H1 (cell line): ENCODE results near the gene RGS17. TPM values are rescaled to one million over a fixed set of nuclear protein-coding genes. Genes with fewer than 3 reads are reported as not detected.

Experiments used
- CTCF ChIA-PET: fragments of 300-600 bp; sonication (Branson Sonifier 250); formaldehyde crosslinking; loops from one replicate; lab custom pipeline; 2021; ENCODE audit not compliant: partially characterized antibody; lab: Charles Lee
- POLR2A ChIA-PET: fragments of 300-600 bp; sonication (Branson Sonifier 250); formaldehyde crosslinking; loops from one replicate; lab custom pipeline; 2021; ENCODE audit warnings: inconsistent platforms; ENCODE audit not compliant: partially characterized antibody; lab: Charles Lee
- DNase-seq, 2 experiments: peaks; one replicate each; pipeline versions ENCODE4 v3.0.0 to v3.0.0-alpha.2; 2010 to 2022; ENCODE audit warnings: low spot score in 2 of 2, low read depth in 1 of 2, mixed read lengths in 1 of 2
- FAIRE-seq: peaks from 2 replicates; lab custom pipeline; 2011; peaks lifted over from hg19 to GRCh38; lab: Jason Lieb, UNC
- H2AFZ ChIP-seq: 2 replicates; pipeline ENCODE4 v1.8.1; 2012; ENCODE audit warnings: low read length, inconsistent platforms
- H2AK5ac ChIP-seq: 2 replicates; pipeline ENCODE4 v1.6.1; 2013; ENCODE audit warnings: low read depth, low read length
- H2BK120ac ChIP-seq: replicated peaks from 2 replicates; pipeline ENCODE3; 2013; ENCODE audit warnings: low read depth, low read length, inconsistent platforms
- H2BK12ac ChIP-seq: 2 replicates; pipeline ENCODE4 v1.6.1; 2013; ENCODE audit warnings: low read depth, low read length
- H2BK15ac ChIP-seq: 2 replicates; pipeline ENCODE4 v1.6.1; 2013; ENCODE audit warnings: low read length
- H2BK20ac ChIP-seq: 2 replicates; pipeline ENCODE4 v1.6.1; 2013; ENCODE audit warnings: low read length
- H2BK5ac ChIP-seq: 2 replicates; pipeline ENCODE4 v1.6.1; 2013; ENCODE audit warnings: low read depth, low read length
- H3K14ac ChIP-seq: 2 replicates; pipeline ENCODE4 v1.6.1; 2013; ENCODE audit warnings: inconsistent platforms; ENCODE audit not compliant: insufficient read length
- H3K18ac ChIP-seq: 2 replicates; pipeline ENCODE4 v1.6.1; 2013; ENCODE audit warnings: low read length; ENCODE audit errors: extremely low read depth
- H3K23ac ChIP-seq: 2 replicates; pipeline ENCODE4 v1.6.1; 2013; ENCODE audit warnings: inconsistent platforms; ENCODE audit not compliant: insufficient read length
- H3K23me2 ChIP-seq: 2 replicates; pipeline ENCODE4 v1.6.1; 2013; ENCODE audit warnings: low read depth, low read length
- H3K27ac ChIP-seq: 2 replicates; pipeline ENCODE4 v1.6.1; 2011; ENCODE audit warnings: low read depth, low read length, inconsistent platforms
- H3K27me3 ChIP-seq, 4 experiments: replicated peaks in 1 of 4; 1 replicate in 1 of 4; 2 replicates in 3 of 4; pipeline versions ENCODE4 v1.6.1 to v1.8.1; 2011 to 2013; ENCODE audit warnings: low read length in 3 of 4, mild to moderate bottlenecking in 3 of 4, inconsistent platforms in 2 of 4, mixed read lengths in 2 of 4, moderate library complexity in 1 of 4; ENCODE audit not compliant: control insufficient read depth in 3 of 4, insufficient read depth in 3 of 4; ENCODE audit errors: extremely low read depth in 1 of 4
- H3K36me3 ChIP-seq, 4 experiments: 2 replicates each; pipeline versions ENCODE4 v1.6.1 to v1.8.1; 2011 to 2013; ENCODE audit warnings: mild to moderate bottlenecking in 4 of 4, low read length in 3 of 4, moderate library complexity in 2 of 4, control low read depth in 1 of 4, inconsistent platforms in 1 of 4; ENCODE audit not compliant: insufficient read depth in 4 of 4, control insufficient read depth in 2 of 4
- H3K4ac ChIP-seq: replicated peaks from 2 replicates; pipeline ENCODE3; 2013; ENCODE audit warnings: low read length, low read depth, mixed read lengths, inconsistent platforms; ENCODE audit not compliant: insufficient read length
- H3K4me1 ChIP-seq, 4 experiments: replicated peaks in 1 of 4; 1 replicate in 1 of 4; 2 replicates in 3 of 4; pipeline versions ENCODE4 v1.6.1 to v1.8.1; 2011 to 2013; ENCODE audit warnings: low read length in 3 of 4, inconsistent platforms in 2 of 4, mixed read lengths in 1 of 4; ENCODE audit not compliant: insufficient read depth in 4 of 4, control insufficient read depth in 3 of 4
- H3K4me2 ChIP-seq, 2 experiments: 2 replicates each; pipeline versions ENCODE4 v1.6.1 to v1.8.1; 2011 to 2013; ENCODE audit warnings: low read depth in 2 of 2, low read length in 2 of 2, control low read depth in 1 of 2, inconsistent platforms in 1 of 2, mild to moderate bottlenecking in 1 of 2; ENCODE audit not compliant: insufficient read depth in 1 of 2
- H3K4me3 ChIP-seq, 4 experiments: fragments of 200-600, 300-600 bp in 1 of 4; sonication (generic), shearing (Covaris generic), sonication (Bioruptor Twin) in 1 of 4; 2 replicates each; pipeline versions ENCODE4 v1.5.1 to v1.8.1; 2011 to 2016; ENCODE audit warnings: low read length in 4 of 4, low read depth in 3 of 4, control low read depth in 2 of 4, inconsistent platforms in 2 of 4, mild to moderate bottlenecking in 2 of 4, mixed read lengths in 1 of 4, moderate library complexity in 1 of 4; ENCODE audit not compliant: insufficient read depth in 2 of 4; ENCODE audit errors: extremely low read depth in 1 of 4
- H3K56ac ChIP-seq: replicated peaks from 2 replicates; pipeline ENCODE3; 2013; ENCODE audit warnings: low read depth, mild to moderate bottlenecking, mixed read lengths, low read length, inconsistent platforms; ENCODE audit not compliant: insufficient read length
- H3K79me1 ChIP-seq: 2 replicates; pipeline ENCODE4 v1.6.1; 2013; ENCODE audit warnings: low read depth, low read length, control low read depth
- H3K79me2 ChIP-seq, 2 experiments: 2 replicates each; pipeline versions ENCODE4 v1.6.1 to v1.8.1; 2012 to 2013; ENCODE audit warnings: low read length in 2 of 2, mild to moderate bottlenecking in 2 of 2, inconsistent platforms in 1 of 2; ENCODE audit not compliant: insufficient read depth in 2 of 2, control insufficient read depth in 1 of 2
- H3K9ac ChIP-seq, 4 experiments: replicated peaks in 1 of 4; 1 replicate in 1 of 4; 2 replicates in 3 of 4; pipeline versions ENCODE4 v1.6.1 to v1.8.1; 2011 to 2013; ENCODE audit warnings: low read depth in 3 of 4, low read length in 3 of 4, control low read depth in 2 of 4, mild to moderate bottlenecking in 2 of 4, moderate library complexity in 2 of 4, inconsistent platforms in 1 of 4; ENCODE audit errors: extremely low read depth in 1 of 4
- H3K9me3 ChIP-seq, 2 experiments: 2 replicates each; pipeline versions ENCODE4 v1.6.1 to v1.8.1; 2012 to 2013; ENCODE audit warnings: mild to moderate bottlenecking in 2 of 2, moderate library complexity in 2 of 2, control low read depth in 1 of 2, inconsistent platforms in 1 of 2, low read depth in 1 of 2, low read length in 1 of 2, mixed read lengths in 1 of 2; ENCODE audit not compliant: insufficient read depth in 2 of 2
- H4K20me1 ChIP-seq, 2 experiments: replicated peaks in 1 of 2; 2 replicates each; pipeline versions ENCODE3 to v1.8.1; 2011 to 2013; ENCODE audit warnings: inconsistent platforms in 2 of 2, low read length in 2 of 2, mild to moderate bottlenecking in 1 of 2; ENCODE audit not compliant: insufficient read depth in 2 of 2, control insufficient read depth in 1 of 2
- H4K5ac ChIP-seq: 2 replicates; pipeline ENCODE4 v1.6.1; 2013; ENCODE audit warnings: low read length, low read depth, mixed read lengths, inconsistent platforms; ENCODE audit not compliant: insufficient read length
- H4K8ac ChIP-seq: 2 replicates; pipeline ENCODE4 v1.8.0; 2013; ENCODE audit warnings: mild to moderate bottlenecking, moderate library complexity, low read length, inconsistent platforms; ENCODE audit not compliant: insufficient read depth; ENCODE audit errors: extremely low read depth
- H4K91ac ChIP-seq: replicated peaks from 2 replicates; pipeline ENCODE3; 2013; ENCODE audit warnings: low read length, mixed read lengths, inconsistent platforms; ENCODE audit not compliant: insufficient read length
- KDM1A ChIP-seq: fragments of 200-600, 300-600 bp; sonication (generic); IDR thresholded peaks from 2 replicates; pipeline ENCODE4 v1.7.1; 2016; ENCODE audit warnings: mild to moderate bottlenecking, low read length, borderline replicate concordance
- RFX5 ChIP-seq: IDR thresholded peaks from 2 replicates; pipeline ENCODE4 v1.6.1; 2011; ENCODE audit warnings: low read depth, low read length, improper control_type of control experiment, borderline replicate concordance
- ZNF274 ChIP-seq: IDR thresholded peaks from 2 replicates; pipeline ENCODE4 v1.7.0; 2012; ENCODE audit warnings: low read length, borderline replicate concordance; ENCODE audit errors: extremely low read depth
- WGBS, 2 experiments: shearing (Covaris generic) in 1 of 2; methylation state at CpG; one replicate each; pipeline versions ENCODE4 v1.1.6 to v1.1.7; 2013 to 2015; ENCODE audit warnings: low lambda C conversion rate in 2 of 2, mixed read lengths in 2 of 2, inconsistent platforms in 1 of 2, low coverage in 1 of 2, missing lambda C conversion rate in 1 of 2; ENCODE audit not compliant: insufficient replicate concordance in 2 of 2, insufficient coverage in 1 of 2, insufficient read length in 1 of 2; ENCODE audit errors: extremely low coverage in 1 of 2, missing lambda C conversion rate in 1 of 2; 5-methylcytosine and 5-hydroxymethylcytosine counted together
- polyA plus RNA-seq, 7 experiments: library from polyadenylated mRNA; depleted of rRNA in 3 of 7; stranded (reverse) in 5 of 7; unstranded in 2 of 7; fragments of >200 nt in 5 of 7; fragments of 200-250 nt in 2 of 7; gene quantifications; 1 replicate in 5 of 7; 2 replicates in 1 of 7; 4 replicates in 1 of 7; pipeline versions ENCODE4 v1.2.1 to v1.2.3, GENCODE V29; 2011 to 2013; ENCODE audit warnings: missing spikeins in 2 of 7, mixed read lengths in 2 of 7
- total RNA-seq: library from RNA; stranded (reverse); fragmentation: NEBNext Ultra II Directional; extraction: Animal tissue kit (Norgen Biotek cat#: 25700); gene quantifications from 2 replicates; pipeline ENCODE4 v1.2.1, GENCODE V29; 2021

Gene RGS17
- total and polyA plus RNA-seq, 2 of the 8 experiments (the other 6 are each of a cell fraction or from before 2014, with no cell fraction given): 2.0 to 12.2 TPM

DNA sequence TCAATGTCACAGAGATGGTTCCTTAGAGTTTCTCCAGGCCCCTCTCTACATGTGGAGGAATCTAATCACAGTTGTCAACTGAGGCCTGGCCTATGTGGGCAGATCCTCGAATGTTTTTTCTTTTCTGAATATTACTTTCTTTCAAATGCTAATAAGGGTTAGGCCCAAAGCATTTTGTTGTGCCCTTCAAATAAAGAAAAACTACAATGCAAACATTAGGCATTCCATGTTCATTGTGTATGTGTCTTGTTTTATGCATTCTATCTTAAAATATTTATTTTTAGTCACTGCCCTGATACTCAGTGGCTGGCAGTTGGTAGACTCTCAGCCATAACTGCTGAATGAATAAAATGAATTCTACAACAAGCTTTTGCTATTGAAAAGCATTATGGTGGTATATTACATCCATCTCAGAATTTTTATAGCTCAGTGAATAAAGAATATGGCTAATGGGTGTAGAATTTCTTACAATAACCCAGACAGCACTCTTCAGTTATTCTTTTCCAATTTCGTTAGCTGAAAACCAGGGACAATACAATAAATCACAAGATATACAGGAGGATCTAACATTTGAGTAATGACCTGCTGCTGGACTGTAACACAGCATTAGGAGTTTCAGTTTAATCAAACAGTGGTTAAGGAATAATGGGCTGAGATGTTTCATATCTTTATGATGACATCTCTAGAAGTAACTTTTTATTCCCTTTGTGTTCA lies 28.3 kb downstream of the RGS17 start:
- no peak overlapping the region for H4K91ac ChIP-seq
- H4K20me1 ChIP-seq: no peaks in the 10 kb centered on the region
- no peaks in the 10 kb centered on the region for H3K79me1 ChIP-seq
- H4K8ac ChIP-seq: no peak overlapping the region
- DNase-seq (no peak), FAIRE-seq (no peak)
- no peak overlapping the region for H2BK12ac ChIP-seq
- TF ChIP-seq ZNF274: no peak
- TF ChIP-seq KDM1A: no peak
- TF ChIP-seq RFX5: no peak
- no peak overlapping the region for H3K4me3 ChIP-seq
- no peak overlapping the region for H2AFZ ChIP-seq
- H3K36me3 ChIP-seq: no peaks in the 10 kb centered on the region
- no peak overlapping the region for H3K9ac ChIP-seq
- no peak overlapping the region for H3K14ac ChIP-seq
- CTCF ChIA-PET: interaction anchor here (0.6 kb wide), 1 partner anchor 40 kb away, joined by 3 read pairs; no protein-coding TSS in a partner anchor
- no peaks in the 10 kb centered on the region for H3K4me1 ChIP-seq
- H2BK20ac ChIP-seq: no peak overlapping the region
- no peak overlapping the region for H2BK15ac ChIP-seq
- H3K27ac ChIP-seq: no peak overlapping the region
- no peaks in the 10 kb centered on the region for H3K27me3 ChIP-seq
- POLR2A ChIA-PET: no interaction called here
- WGBS, 2 experiments: 92% methylated on average over 2 of the region's 2 CpGs; no CpG with 5 or more reads in 1 of the 2 experiments
- H3K4me2 ChIP-seq: no peak overlapping the region
- no peak overlapping the region for H2BK120ac ChIP-seq
- H3K23me2 ChIP-seq: no peaks in the 10 kb centered on the region
- H3K23ac ChIP-seq: no peak overlapping the region
- no peaks in the 10 kb centered on the region for H3K79me2 ChIP-seq
- H3K4ac ChIP-seq: no peak overlapping the region
- H3K9me3 ChIP-seq: no peaks in the 10 kb centered on the region
- H3K18ac ChIP-seq: no peak overlapping the region
- no peak overlapping the region for H2AK5ac ChIP-seq
- no peak overlapping the region for H4K5ac ChIP-seq
- no peak overlapping the region for H3K56ac ChIP-seq
- H2BK5ac ChIP-seq: no peak overlapping the region
